ENCODE measurements around the gene LACTB.
A peak's percentile ranks its signal among the peaks of the same experiment; 100 is the strongest.

Gene LACTB, protein sequence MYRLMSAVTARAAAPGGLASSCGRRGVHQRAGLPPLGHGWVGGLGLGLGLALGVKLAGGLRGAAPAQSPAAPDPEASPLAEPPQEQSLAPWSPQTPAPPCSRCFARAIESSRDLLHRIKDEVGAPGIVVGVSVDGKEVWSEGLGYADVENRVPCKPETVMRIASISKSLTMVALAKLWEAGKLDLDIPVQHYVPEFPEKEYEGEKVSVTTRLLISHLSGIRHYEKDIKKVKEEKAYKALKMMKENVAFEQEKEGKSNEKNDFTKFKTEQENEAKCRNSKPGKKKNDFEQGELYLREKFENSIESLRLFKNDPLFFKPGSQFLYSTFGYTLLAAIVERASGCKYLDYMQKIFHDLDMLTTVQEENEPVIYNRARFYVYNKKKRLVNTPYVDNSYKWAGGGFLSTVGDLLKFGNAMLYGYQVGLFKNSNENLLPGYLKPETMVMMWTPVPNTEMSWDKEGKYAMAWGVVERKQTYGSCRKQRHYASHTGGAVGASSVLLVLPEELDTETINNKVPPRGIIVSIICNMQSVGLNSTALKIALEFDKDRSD

DNA sequence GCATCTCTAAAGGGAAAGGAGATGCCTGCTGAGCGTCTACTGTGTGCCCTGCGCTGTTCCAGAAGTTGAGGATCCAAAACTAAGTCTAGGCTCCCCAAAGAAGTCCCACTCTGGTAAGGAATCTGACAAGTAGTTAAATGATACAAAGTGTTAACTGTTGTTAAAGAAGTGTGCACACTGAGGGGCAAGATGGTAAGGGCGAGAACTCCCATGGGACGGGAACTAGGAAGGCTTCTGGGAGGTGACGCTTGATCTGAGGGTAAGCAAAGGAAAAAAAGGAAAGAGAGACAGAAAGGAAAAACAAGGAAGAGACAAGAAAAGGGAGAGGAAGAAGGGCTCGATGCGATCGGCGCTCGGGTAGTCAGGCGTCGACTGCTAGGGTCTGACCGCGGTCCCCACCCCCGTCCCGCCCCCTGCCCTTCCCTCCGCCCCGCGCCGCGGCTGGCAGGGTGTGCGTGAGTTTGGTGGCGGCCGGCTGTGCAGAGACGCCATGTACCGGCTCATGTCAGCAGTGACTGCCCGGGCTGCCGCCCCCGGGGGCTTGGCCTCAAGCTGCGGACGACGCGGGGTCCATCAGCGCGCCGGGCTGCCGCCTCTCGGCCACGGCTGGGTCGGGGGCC lies at the start of gene LACTB:
Gene LACTB (plus strand): TSS at position 480 of the 620 bp plus-strand sequence. CDS start 11 bp downstream, at position 491.
- peak; percentile 72 for DNase-seq

DNA sequence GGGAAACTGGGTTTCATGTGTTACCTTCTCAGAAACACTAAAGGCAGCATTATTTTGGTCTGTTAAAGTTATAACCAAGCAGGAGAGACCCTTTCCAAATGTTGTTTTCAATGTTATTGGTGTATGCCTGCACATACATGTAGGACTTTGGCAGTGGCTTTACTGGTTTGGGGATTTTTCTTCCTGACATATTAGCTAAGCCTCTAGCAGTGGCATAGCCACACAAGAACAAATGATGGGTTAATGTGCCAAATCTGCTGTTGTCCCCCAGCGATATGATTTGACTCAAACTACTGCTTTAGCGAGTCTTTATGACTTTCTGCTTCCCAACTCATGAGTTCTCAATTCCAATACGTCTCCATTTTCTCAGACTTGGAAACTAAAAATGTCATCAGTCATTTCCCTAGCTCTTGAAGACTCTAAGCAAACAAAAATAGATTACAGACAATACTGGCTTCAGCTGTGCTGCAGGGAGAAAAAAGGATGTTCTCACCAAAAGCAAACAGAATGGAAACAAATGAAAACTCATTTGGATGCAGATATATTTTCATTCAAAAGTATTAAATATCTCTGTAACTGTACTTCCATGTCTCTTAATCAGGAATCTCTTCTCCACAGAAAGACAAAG lies 49.5 kb upstream of the LACTB start:
- no peak for DNase-seq

GRCh38 chr15:63072809-63073277 lies 48.8 kb upstream of the LACTB start:
- no peak for DNase-seq

- no peak for DNase-seq
Measured at GRCh38 chr15:63073497-63074172, 48.0 kb upstream of the LACTB start.

GRCh38 chr15:63075015-63075983 lies 46.4 kb upstream of the LACTB start:
- no peak for DNase-seq

DNA sequence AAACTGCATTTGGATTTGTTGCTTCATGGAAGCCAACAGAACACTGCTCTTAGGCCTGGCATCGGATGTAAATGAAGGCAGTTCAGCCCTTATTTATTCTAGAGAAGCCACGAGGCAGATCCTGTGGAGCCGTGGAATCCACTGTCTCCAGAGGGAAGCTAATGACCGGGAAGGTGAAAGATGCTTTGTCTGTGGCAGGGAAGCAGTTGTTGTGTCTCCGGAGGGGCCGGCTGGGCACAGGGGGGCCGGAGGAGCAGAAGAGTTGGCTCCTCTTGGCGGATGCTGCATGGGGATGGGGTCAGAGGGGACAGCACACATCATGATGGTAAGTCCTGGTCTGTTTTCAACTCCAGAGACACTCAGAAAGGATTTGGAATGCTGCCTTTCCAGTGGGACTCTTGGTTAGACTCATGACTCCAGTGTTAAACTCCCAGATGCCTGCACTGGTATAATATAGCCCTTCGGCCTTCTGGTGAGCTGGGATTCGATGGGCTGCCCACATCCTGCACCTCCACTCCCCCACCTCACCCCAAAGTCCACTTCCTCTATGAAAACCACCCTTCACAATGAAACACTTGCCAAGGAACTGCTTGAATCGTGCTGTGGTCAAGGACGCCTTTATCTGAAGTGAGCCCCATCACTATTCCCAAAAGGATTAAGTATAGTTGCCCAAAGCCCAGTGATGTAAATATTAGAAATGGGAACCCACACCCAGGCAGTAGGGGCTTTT lies 45.5 kb upstream of the LACTB start:
- DNase-seq, result no peak

- no peak for DNase-seq
Measured at GRCh38 chr15:63076714-63077046, 45.0 kb upstream of the LACTB start.

- peak; percentile 92 for DNase-seq
Measured at GRCh38 chr15:63077952-63078351, 43.7 kb upstream of the LACTB start.

GRCh38 chr15:63079947-63080626 lies 41.6 kb upstream of the LACTB start:
- DNase-seq, result no peak

DNA sequence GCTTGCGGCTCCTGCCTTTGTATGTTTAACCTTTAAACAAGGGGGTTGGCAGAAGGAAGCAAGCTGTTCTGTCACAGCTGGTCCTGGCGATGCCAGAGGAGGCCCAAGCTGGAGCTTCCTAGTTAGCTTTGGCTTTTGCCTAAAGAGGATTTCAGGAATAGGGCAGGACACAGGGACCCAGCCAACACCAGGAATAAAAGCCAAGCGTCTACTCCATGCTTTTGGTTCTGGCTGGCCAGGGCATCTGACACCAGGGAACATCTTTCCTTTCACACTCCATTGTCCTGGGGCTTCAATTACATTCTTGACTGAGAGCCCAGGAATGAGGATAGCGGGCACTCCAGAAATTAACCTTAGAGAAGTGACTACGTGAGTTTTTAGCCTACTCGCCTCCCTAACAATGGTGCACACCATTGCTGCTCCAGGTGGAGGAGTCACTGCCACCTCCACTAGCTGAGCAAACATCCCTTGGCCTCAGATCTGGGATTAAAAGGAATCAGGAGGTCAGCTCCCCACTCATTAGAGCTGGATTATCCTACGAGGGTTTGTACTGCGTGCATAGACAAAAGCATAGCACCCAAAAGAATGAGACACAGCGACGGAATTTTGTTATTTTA lies 40.9 kb upstream of the LACTB start:
- no peak for DNase-seq

DNA sequence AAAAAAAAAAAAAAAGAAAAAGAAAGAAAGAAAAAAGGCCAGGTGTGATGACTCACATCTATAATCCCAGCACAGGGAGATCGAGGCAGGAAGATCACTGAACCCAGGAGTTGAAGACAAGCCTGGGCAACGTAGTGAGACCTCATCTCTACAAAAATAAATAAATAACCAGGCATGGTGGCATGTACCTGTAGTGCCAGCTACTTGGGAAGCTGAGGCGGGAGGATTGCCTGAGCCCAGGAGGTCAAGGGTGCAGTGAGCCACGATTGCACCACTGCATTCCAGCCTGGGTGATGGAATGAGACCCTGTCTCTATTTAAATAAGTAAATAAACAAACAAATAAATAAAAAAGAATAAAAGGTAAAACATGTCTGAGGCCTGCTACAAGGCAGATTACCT lies 39.3 kb upstream of the LACTB start:
- no peak for DNase-seq

GRCh38 chr15:63083044-63083443 lies 38.6 kb upstream of the LACTB start:
- no peak for DNase-seq

GRCh38 chr15:63083541-63083940 lies 38.1 kb upstream of the LACTB start:
- DNase-seq, result no peak

DNA sequence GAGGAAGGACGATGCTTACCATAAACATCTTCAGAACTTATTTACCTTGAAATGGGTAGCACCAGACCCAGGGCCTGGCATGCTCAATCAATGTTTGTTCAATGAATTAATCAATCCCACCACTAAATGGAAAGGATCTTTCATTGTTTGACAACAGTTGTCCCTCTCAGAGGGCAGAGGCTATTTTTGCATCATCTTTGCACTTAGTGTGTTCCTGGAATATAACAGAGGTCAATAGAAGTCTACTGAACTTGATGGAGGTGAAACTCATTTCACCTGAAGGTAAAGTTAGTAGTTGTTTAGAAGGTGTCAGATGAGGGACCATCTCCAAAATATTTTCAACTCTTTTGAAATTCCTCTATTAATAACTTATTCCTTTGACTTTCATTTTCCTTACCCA lies 36.9 kb upstream of the LACTB start:
- no peak for DNase-seq

- no peak for DNase-seq
Measured at GRCh38 chr15:63085289-63085688, 36.4 kb upstream of the LACTB start.

GRCh38 chr15:63086271-63086670 lies 35.4 kb upstream of the LACTB start:
- no peak for DNase-seq

DNA sequence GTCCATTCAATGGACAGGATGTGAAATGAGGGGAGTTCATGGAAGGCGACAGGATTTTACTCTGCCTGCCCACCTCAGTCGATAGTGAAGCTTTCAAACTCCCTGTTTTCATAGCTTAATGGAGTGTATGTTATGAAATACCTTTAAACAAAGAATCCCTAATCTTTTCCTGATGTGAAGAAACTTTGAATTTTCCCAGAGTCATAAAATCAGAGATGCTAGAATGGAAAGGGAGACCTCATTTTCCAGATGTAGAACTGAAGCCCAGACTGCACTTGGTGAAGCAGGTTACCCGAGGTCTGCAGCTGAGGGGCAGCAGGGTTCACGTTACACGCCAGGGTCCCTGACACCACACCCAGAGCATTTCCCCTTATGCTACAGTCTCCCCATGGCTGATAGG lies 34.7 kb upstream of the LACTB start:
- DNase-seq, result no peak

DNA sequence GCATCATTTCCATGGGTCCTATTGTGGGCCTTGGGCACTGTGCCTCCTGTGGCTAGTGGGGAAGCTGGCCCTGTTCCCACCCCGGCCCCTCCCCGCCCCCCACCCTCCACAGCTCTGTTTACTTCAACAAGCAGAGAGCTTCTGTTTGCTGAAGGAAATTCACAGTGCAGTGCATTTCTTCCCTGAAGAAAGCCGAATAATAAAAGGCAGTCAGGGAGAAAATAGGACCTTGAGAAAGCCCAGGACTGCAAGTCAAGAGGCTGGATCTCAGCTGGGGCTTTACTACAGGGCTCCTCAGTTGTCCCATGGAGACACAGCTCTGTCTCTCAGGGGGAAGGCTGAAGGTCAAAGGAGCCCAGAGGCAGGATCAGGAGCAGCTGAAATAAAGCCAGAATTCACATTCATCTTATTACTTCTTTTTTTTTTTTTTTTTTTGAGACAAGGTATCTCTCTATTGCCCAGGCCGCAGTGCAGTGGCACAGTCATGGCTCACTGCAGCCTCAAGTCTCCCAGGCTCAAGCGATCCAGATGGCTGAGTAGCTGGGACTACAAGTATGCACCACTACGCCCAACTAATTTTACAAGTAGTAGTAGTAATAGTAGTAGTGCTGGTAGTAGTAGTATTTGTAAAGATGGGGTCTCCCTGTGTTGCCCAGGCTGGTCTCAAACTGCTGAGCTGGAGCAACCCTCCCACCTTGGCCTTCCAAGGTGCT lies 33.0 kb upstream of the LACTB start:
- no peak for DNase-seq

DNA sequence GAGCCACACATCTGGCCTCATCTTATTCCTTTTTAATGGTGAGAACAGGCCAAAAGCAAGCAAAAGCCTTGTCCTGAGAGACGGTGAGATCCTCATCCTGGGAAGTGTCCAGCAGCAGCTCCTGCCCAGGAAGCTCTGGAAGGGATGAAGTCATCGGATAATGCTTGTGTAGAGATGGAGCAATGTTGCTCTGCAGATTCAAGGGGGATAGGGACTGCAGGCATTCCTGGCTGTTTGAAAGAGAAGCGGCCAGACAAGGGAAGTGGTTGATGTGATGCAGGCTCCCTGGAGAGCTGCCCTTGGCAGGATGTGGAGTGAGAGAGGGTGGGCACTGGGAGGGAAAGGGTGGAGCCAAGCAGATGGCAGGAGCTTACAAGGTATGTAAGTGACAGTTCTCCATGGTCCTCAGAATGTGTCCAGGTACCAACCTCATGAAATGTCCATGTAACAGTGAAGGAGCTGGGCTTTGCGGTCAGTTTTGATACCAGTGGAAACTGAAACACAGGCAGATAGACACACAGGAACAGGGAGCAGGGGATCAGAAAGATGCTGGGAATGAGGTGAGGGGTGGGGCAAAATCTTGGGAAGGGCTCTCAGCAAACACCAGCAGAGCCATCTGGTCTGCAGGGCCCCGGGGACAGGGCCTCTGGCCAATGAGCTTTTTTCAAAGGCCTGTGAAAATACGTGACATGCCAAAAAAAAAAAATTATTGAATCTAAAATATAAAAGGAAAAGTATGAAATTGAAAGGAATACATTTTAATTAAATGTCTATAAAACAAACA lies 32.2 kb upstream of the LACTB start:
- peak; percentile 17 for DNase-seq

Measured in NCI-H526 treated with DMSO at 0.1 percent for 48 hours (cell line).